C4-2B (cell line): ENCODE data around the gene ABHD12.

Experiments used
- H3K27ac ChIP-seq: fragments of 450-650 bp; 2 replicates; pipeline ENCODE4 v1.5.1; 2017
- ZFX ChIP-seq: fragments of 450-650 bp; IDR thresholded peaks from 2 replicates; pipeline ENCODE4 v1.6.1; 2017
- TF ChIP-seq, protein P1 (sequence below): fragments of 450-650 bp; conservative IDR thresholded peaks from 2 replicates; pipeline ENCODE4 v1.5.1; 2017; ENCODE audit warnings: mild to moderate bottlenecking

Gene ABHD12

DNA sequence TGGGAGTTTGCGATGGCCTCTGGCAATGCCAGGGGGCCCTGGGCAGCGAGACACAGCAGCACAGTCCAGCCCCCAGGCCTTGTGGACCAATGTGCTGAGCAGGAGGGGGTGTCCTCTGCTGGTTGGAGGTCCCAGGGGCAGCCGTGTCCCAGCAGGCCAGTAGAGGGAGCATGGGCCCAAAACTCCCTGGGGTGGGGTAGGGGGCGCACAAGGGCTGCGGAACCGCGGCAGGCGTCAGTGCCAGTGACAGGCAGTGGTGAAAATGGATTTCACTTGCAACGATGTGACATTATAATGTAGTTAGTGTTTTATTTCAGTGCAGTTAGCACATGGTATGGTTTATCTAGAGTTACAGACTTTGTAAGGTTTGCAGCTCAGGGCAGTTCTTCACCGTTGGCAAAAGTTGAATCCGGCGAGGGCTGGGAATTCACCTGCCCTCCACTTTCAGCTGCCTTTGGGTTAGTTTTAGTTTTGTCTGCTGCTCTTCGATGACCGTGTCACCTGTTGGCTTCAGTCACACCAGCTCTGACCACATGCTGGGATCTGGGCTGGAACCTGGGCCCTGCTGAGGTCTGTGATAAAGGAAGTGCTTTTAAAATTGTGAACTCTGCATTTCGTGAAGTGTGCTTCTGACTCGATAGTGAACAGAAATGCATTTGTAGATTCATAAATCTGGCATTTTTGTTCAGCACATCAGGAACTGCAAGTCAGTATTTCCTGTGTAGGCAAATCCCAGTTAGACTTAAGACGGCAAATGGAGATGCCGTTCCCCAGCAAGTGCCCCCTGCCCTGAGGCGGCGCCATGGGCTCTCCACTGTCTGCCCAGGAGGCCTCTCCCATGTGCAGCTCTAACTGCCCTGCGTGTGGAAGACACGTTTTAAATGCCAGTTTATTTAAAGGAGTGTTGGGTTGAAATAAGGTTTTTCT is 95.9 kb downstream of the ABHD12 start:
- TF ChIP-seq ZFX: no peak
- TF ChIP-seq, protein P1, sequence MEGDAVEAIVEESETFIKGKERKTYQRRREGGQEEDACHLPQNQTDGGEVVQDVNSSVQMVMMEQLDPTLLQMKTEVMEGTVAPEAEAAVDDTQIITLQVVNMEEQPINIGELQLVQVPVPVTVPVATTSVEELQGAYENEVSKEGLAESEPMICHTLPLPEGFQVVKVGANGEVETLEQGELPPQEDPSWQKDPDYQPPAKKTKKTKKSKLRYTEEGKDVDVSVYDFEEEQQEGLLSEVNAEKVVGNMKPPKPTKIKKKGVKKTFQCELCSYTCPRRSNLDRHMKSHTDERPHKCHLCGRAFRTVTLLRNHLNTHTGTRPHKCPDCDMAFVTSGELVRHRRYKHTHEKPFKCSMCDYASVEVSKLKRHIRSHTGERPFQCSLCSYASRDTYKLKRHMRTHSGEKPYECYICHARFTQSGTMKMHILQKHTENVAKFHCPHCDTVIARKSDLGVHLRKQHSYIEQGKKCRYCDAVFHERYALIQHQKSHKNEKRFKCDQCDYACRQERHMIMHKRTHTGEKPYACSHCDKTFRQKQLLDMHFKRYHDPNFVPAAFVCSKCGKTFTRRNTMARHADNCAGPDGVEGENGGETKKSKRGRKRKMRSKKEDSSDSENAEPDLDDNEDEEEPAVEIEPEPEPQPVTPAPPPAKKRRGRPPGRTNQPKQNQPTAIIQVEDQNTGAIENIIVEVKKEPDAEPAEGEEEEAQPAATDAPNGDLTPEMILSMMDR: peak; percentile 83

DNA sequence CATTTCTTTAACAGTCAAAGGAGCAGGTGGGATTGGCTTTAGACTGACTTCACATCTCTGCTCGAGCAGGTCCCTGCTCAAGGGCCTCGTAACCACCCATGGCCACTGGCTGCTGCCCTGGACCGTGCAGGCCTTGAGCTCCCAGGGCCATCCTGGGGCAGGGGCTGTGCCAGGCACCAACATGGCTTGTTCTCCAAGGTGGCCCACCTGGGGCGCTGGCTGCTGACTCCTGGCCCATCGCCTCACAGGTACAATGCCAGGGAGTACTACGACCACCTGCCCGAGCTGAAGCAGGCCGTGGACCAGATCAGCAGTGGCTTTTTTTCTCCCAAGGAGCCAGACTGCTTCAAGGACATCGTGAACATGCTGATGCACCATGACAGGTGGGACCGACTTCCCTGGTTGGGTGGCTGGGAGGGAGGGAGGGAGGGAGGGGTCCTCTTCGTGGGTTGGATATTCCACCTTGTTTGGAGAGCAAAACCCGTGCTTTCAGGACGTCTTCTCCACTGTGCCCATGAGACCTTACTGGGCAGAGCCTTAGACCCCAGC is 96.7 kb downstream of the ABHD12 start:
- TF ChIP-seq, protein P1: no peak
- no peak for TF ChIP-seq ZFX
- H3K27ac ChIP-seq: no peak overlapping the region; the same call in 1 of the 2 replicates

More for the DNA sequence above, 95.9 kb downstream of the ABHD12 start:
- H3K27ac ChIP-seq: peak overlapping the region; percentile 8

DNA sequence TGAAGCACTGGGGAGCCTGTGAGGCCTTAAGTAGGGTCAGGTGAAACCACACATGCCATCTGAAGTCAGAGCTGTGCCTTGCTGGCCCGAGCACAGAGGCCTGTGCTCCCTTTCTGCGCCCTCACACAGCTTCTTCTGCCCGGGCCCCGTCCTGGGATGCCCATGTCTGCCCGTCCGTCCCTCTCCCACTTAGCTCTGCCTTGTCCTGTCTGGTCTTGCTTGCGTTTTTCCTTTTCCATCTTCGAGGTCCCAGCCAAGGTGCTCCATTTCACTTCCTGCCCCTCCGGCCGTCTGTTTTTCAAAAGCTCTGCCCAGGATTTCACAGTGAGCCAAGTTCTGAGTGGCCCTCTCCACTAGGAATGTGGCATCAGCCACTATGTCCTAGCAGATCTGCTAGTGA is 97.1 kb downstream of the ABHD12 start:
- H3K27ac ChIP-seq: no peak overlapping the region
- no peak for TF ChIP-seq ZFX
- TF ChIP-seq, protein P1: no peak

DNA sequence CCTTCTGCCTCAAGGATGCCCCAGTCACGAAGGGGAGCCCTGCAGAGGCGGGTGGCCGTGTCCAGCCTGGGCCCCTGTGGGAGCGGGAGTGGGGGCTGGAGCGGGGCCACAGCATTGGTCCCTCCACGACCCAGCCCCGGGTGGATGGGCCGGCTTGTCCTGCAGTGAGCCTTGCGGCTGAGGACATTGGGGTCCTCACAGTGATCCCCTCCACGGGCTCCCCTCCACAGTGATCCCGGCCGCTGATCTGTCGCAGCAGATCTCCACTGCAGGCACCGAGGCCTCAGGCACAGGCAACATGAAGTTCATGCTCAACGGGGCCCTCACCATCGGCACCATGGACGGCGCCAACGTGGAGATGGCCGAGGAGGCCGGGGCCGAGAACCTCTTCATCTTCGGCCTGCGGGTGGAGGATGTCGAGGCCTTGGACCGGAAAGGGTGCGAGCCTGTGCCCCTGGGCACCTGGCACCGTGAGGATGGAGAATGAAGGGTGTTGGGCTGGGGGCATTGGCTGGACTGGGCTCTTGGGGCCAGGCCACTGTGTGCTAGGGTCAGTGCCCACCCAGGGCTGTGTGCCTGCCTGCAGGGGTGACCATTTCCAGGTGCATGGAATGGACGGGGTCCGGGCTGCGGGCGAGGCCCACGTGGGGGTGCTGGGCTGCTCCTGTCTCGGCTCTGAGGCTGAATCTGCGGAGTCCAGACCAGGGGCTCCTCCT is 98.3 kb downstream of the ABHD12 start:
- H3K27ac ChIP-seq: no peak overlapping the region
- TF ChIP-seq, protein P1: no peak
- no peak for TF ChIP-seq ZFX

DNA sequence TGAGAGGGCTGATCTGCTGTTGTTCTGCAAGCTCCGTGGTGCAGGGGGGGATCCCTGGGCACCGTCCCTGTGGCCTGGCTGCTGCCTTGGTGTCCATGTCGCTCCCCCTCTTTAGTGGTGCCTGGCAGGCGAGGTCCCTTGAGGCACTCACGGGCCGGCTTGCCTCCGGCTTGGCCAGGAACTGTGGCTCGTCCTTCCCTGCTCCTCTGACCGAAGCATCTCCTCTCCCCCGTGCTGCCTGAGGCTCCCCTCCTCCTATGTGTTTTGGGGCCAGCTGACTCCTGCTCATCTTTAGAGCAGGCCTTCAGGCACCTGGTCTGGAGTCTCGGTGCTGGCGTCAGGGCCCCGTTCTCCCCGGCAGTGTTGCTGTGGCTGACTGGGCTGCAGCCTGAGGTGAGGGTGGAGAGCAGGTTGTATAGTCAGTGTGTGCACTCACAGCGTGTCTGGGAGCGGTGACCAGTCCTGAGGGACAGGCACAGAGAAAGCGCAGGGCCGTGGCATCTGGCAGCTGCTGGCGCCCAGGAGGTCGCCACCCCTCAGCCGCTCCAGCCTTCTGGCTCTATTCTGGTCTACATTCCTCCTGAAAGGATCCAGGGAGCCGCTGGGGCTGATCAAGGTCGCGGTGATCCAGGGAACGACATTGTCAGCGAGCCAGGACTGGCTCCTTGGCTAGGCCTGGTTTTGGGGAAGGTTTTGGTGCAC is 99.1 kb downstream of the ABHD12 start:
- TF ChIP-seq ZFX: no peak
- TF ChIP-seq, protein P1: no peak
- H3K27ac ChIP-seq: no peak overlapping the region

DNA sequence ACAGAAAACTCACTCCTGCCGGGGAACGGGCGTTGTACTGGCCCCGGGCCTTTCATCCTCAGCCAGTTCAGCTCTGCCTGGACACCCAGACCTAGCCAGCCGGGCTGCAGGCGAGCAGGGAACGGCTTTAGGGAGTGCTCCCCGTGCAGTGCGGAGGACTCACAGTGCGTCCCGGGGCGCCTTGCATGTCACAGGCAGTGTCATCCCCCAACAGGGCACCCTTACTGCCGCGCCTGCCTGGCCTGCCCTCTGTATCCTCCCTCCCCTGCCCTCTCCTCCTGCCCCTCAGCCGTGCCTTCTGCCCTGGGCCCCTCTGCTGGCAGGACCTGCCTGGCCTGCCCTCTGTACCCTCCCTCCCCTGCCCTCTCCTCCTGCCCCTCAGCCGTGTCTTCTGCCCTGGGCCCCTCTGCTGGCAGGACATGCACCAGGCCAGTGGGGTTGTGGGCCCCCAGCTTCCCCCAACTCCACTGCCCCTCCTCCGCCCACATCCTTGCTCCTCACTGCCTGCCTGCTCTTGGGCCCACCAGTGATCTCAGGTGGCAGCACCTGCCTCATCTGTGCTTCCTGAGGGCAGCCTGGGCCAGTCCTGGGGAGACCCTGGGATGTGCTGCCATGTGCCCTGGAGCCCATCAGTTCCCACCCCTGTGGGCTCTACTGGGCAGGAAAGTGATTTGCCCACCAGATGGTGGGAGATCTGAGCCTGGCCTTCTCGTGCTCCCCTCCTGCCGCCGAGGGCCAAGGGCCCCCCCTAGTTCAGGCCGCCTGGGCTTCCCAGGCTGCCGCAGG is 99.8 kb downstream of the ABHD12 start:
- TF ChIP-seq, protein P1: no peak
- TF ChIP-seq ZFX: no peak
- H3K27ac ChIP-seq: no peak overlapping the region
